ENCODE results near the gene ACTN1. TPM values are rescaled to one million over a fixed set of nuclear protein-coding genes. Genes with fewer than 3 reads are reported as not detected.

ACTN1 gene
- total and polyA plus RNA-seq, 2 of the 8 experiments (the other 6 are each of a cell fraction or from before 2014, with no cell fraction given) = 236 to 262 TPM

GRCh38 chr14:69006346-69006745, 27.2 kb upstream of the ACTN1 start:
- no peak overlapping the region for H3K27ac ChIP-seq (ENCODE audit: low read depth, low read length)
- ChIA-PET POLR2A (ENCODE audit: partially characterized antibody) (interaction anchor here (1.2 kb wide), 1 partner anchor 31 kb away, joined by 3 read pairs; no protein-coding TSS in a partner anchor), CTCF (ENCODE audit: partially characterized antibody) (interaction anchor here (1.4 kb wide), 1 partner anchor 84 kb away, joined by 4 read pairs; no protein-coding TSS in a partner anchor)
- no peak overlapping the region for H3K56ac ChIP-seq (replicated peaks; ENCODE audit: insufficient read length, low read depth, low read length)
- DNase-seq (ENCODE audit: low read depth in 1 of 2, low spot score in 2 of 2) (no peak), FAIRE-seq (no peak)
- H3K27me3 ChIP-seq (replicated peaks in 1 of 4; ENCODE audit: control insufficient read depth in 3 of 4, extremely low read depth in 1 of 4, insufficient read depth in 3 of 4, low read length in 3 of 4) = no peaks in the 10 kb centered on the region
- no peaks in the 10 kb centered on the region for H3K79me1 ChIP-seq (ENCODE audit: low read depth, low read length)
- no peak overlapping the region for H2BK120ac ChIP-seq (replicated peaks; ENCODE audit: low read depth, low read length)
- H3K23ac ChIP-seq (ENCODE audit: insufficient read length) = no peak overlapping the region
- H2BK20ac ChIP-seq (ENCODE audit: low read length) = 0 out of 2 replicates have a peak overlapping the region, but pooled peaks have one; percentile 50
- no peak overlapping the region for H3K18ac ChIP-seq (ENCODE audit: extremely low read depth, low read length)
- H3K9ac ChIP-seq (replicated peaks in 1 of 4; ENCODE audit: extremely low read depth in 1 of 4, low read depth in 3 of 4, low read length in 3 of 4) = no peak overlapping the region
- TF ChIP-seq CTCF (IDR thresholded peaks at IDR 0.05; ENCODE audit: control extremely low read depth in 1 of 3, insufficient read depth in 1 of 3, low read depth in 1 of 3, low read length in 3 of 3) (no peak), CBX5 (IDR thresholded peaks at IDR 0.05; ENCODE audit: low read depth, low read length) (no peak), GTF2F1 (IDR thresholded peaks at IDR 0.05; ENCODE audit: borderline replicate concordance, low read depth, low read length) (no peak), SIX5 (IDR thresholded peaks at IDR 0.05; ENCODE audit: low read depth, low read length) (no peak)
- 95% methylated on average over 5 of the region's 5 CpGs; no CpG with 5 or more reads in 1 of the 2 experiments for WGBS, 2 experiments (ENCODE audit: extremely low coverage in 1 of 2, insufficient coverage in 1 of 2, insufficient read length in 1 of 2, insufficient replicate concordance in 2 of 2, low coverage in 1 of 2, low lambda C conversion rate in 2 of 2, missing lambda C conversion rate in 1 of 2)
- H2BK15ac ChIP-seq (ENCODE audit: low read length) = 0 out of 2 replicates have a peak overlapping the region, but pooled peaks have one; percentile 10
- no peak overlapping the region for H3K4me3 ChIP-seq (ENCODE audit: extremely low read depth in 1 of 4, insufficient read depth in 2 of 4, low read depth in 3 of 4, low read length in 4 of 4)
- H2BK5ac ChIP-seq (ENCODE audit: low read depth, low read length) = no peak overlapping the region
- H3K4me1 ChIP-seq (replicated peaks in 1 of 4; ENCODE audit: control insufficient read depth in 3 of 4, insufficient read depth in 4 of 4, low read length in 3 of 4) = peaks cover 3 to 18% (median 11%) of the 10 kb centered on the region in 4 experiments
- no peak overlapping the region for H2AFZ ChIP-seq (ENCODE audit: low read length)
- no peaks in the 10 kb centered on the region for H4K20me1 ChIP-seq (replicated peaks in 1 of 2; ENCODE audit: control insufficient read depth in 1 of 2, insufficient read depth in 2 of 2, low read length in 2 of 2)
- 0 out of 2 replicates have a peak overlapping the region, but pooled peaks have one; percentile 3 for H2BK12ac ChIP-seq (ENCODE audit: low read depth, low read length)
- H4K5ac ChIP-seq (ENCODE audit: insufficient read length, low read depth, low read length) = no peak overlapping the region
- no peak overlapping the region for H4K91ac ChIP-seq (replicated peaks; ENCODE audit: insufficient read length, low read length)
- no peak overlapping the region for H3K4ac ChIP-seq (replicated peaks; ENCODE audit: insufficient read length, low read depth, low read length)
- H3K14ac ChIP-seq (ENCODE audit: insufficient read length) = no peak overlapping the region
- H4K8ac ChIP-seq (ENCODE audit: extremely low read depth, insufficient read depth, low read length) = no peak overlapping the region; the same call in 1 of the 2 replicates
- no peaks in the 10 kb centered on the region for H3K79me2 ChIP-seq (ENCODE audit: control insufficient read depth in 1 of 2, insufficient read depth in 2 of 2, low read length in 2 of 2)
- H3K36me3 ChIP-seq (ENCODE audit: control insufficient read depth in 2 of 4, insufficient read depth in 4 of 4, low read length in 3 of 4) = no peaks in the 10 kb centered on the region
- no peaks in the 10 kb centered on the region; the same call in 1 of the 2 replicates for H3K23me2 ChIP-seq (ENCODE audit: low read depth, low read length)
- no peaks in the 10 kb centered on the region for H3K9me3 ChIP-seq (ENCODE audit: insufficient read depth in 2 of 2, low read depth in 1 of 2, low read length in 1 of 2)
- no peak overlapping the region for H3K4me2 ChIP-seq (ENCODE audit: insufficient read depth in 1 of 2, low read depth in 2 of 2, low read length in 2 of 2)
- no peak overlapping the region for H2AK5ac ChIP-seq (ENCODE audit: low read depth, low read length)

Data from H1 (cell line).